GM21390 (cell line): ENCODE data around the gene MYO6.

ENCODE experiments used
- ATAC-seq: cut with Tn5 transposase; IDR thresholded peaks from one replicate; pipeline ENCODE4 v1.9.1; 2021; ENCODE audit not compliant: unreplicated experiment

MYO6 gene

GRCh38 chr6:75819776-75820487 lies 70.9 kb downstream of the MYO6 start:
- no peak for ATAC-seq

- ATAC-seq = peak; percentile 63
These were observed 75.1 kb downstream of the MYO6 start for GRCh38 chr6:75824160-75824559.

- no peak for ATAC-seq
These were observed 78.1 kb downstream of the MYO6 start for GRCh38 chr6:75827163-75827562.

- ATAC-seq = no peak
These were observed 82.2 kb downstream of the MYO6 start for GRCh38 chr6:75830959-75831885.

- no peak for ATAC-seq
These were observed 85.4 kb downstream of the MYO6 start for GRCh38 chr6:75834447-75834846.

- no peak for ATAC-seq
These were observed 93.2 kb downstream of the MYO6 start for GRCh38 chr6:75842191-75842590.

GRCh38 chr6:75842732-75843131 lies 93.7 kb downstream of the MYO6 start:
- no peak for ATAC-seq

- no peak for ATAC-seq
These were observed 94.4 kb downstream of the MYO6 start for GRCh38 chr6:75843396-75843795.

- ATAC-seq = no peak
These were observed 99.2 kb downstream of the MYO6 start for GRCh38 chr6:75848274-75848673.

- ATAC-seq = no peak
These were observed 100.4 kb downstream of the MYO6 start for GRCh38 chr6:75849329-75850025.

- no peak for ATAC-seq
These were observed 101.2 kb downstream of the MYO6 start for GRCh38 chr6:75850026-75850833.

- no peak for ATAC-seq
These were observed 103.7 kb downstream of the MYO6 start for GRCh38 chr6:75852721-75853120.

GRCh38 chr6:75853806-75854205 lies 104.8 kb downstream of the MYO6 start:
- no peak for ATAC-seq

- ATAC-seq = no peak
These were observed 106.0 kb downstream of the MYO6 start for GRCh38 chr6:75855052-75855451.

- ATAC-seq = no peak
These were observed 107.9 kb downstream of the MYO6 start for GRCh38 chr6:75856902-75857301.

- no peak for ATAC-seq
These were observed 114.0 kb downstream of the MYO6 start for GRCh38 chr6:75863001-75863400.

GRCh38 chr6:75863784-75864183 lies 114.7 kb downstream of the MYO6 start:
- no peak for ATAC-seq

GRCh38 chr6:75864446-75864845 lies 115.4 kb downstream of the MYO6 start:
- no peak for ATAC-seq

- ATAC-seq = no peak
These were observed 121.3 kb downstream of the MYO6 start for GRCh38 chr6:75870389-75870788.

- ATAC-seq = no peak
These were observed 125.2 kb downstream of the MYO6 start for GRCh38 chr6:75874224-75874623.

GRCh38 chr6:75876152-75876551 lies 127.1 kb downstream of the MYO6 start:
- ATAC-seq = no peak
